Activated effector memory CD4-positive, alpha-beta T cell treated with Interleukin-2 at 50 U/mL for 16 hours (primary cell): ENCODE data around the gene KLK6.
A peak's percentile ranks its signal among the peaks of the same experiment; 100 is the strongest.

Experiments used
- DNase-seq: peaks from one replicate; pipeline ENCODE4 v3.0.0-alpha.2; 2020

The KLK6 gene

DNA sequence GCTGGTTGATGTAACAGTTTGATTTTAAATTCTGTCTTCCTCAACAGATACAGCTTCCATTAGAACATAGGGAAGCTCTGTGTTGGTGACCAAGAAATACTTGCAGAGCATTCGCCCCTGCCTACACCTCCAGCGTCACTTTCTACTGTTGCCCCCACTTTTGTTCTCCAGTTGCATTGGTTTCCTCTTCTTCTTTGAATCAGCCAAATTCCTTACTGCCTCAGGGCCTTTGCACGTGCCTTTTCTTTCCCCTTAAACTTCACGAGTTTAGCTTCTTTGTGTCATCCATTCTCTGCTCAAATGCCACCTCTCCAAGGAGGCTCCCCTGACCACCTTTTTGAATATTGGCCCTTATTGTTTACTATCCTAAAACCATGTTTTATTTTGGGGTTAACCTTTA is 22.3 kb downstream of the KLK6 start:
- DNase-seq: no peak

- DNase-seq: no peak
Measured at GRCh38 chr19:50944795-50945194, 24.6 kb downstream of the KLK6 start.

GRCh38 chr19:50943074-50943828 is 26.1 kb downstream of the KLK6 start:
- DNase-seq: no peak

DNA sequence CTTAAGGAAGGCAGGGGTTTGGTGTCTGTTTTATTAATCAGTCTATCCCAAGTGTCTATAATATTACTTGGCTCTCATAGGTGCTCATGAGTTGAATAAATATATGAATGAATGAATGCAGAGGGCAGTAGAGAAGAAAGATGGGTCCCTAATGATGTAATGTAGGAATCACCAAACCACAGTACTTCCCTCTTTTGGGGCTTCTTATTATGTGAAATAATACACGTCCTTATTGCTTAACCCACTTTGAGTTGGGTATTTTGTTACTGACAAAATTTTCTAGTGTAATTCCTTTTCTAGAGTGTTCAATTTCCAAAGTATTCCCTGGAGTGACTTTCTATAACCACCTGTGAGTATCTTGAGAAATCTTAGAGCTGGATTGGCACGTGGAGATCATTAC is 29.8 kb downstream of the KLK6 start:
- no peak for DNase-seq

GRCh38 chr19:50933640-50934039 is 35.8 kb downstream of the KLK6 start:
- no peak for DNase-seq

- DNase-seq: no peak
Measured at GRCh38 chr19:50932690-50933083, 36.7 kb downstream of the KLK6 start.

DNA sequence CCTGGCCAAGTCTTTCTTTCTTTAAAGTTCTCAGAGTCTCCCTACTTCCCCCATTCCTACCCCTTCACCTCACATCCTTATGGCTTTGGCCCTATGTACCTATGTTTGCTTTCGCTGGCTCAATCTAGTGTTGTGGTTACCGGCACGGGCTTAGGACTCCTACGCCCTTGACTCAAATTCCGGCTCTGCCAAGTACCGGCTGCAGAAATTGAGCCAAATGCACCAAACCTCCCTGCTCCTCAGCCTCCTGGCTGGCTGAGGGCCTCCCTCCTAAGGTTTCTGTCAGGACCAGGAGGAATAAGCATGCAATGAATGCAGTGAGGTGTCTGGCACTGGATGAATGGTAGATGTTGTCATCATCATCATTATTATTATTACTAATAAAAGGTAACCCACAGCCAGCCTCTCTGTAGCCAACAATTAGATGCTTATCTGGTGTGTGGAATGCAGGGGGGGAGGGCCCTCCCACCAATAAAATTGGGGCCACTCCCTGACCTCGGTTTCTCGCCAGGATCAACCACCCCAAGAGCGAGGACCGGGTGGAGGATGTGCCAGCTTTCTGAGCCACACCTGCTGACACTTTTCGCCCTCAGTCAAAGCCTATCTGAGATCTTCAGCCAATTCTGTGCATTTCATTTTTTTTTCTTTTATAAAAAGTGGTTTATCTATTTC is 37.2 kb downstream of the KLK6 start:
- DNase-seq: no peak

GRCh38 chr19:50931023-50931422 is 38.4 kb downstream of the KLK6 start:
- no peak for DNase-seq

- DNase-seq: no peak
Measured at GRCh38 chr19:50928831-50929230, 40.6 kb downstream of the KLK6 start.

- no peak for DNase-seq
Measured at GRCh38 chr19:50926144-50926543, 43.2 kb downstream of the KLK6 start.

- no peak for DNase-seq
Measured at GRCh38 chr19:50925734-50926133, 43.7 kb downstream of the KLK6 start.

- no peak for DNase-seq
Measured at GRCh38 chr19:50924586-50924985, 44.8 kb downstream of the KLK6 start.

DNA sequence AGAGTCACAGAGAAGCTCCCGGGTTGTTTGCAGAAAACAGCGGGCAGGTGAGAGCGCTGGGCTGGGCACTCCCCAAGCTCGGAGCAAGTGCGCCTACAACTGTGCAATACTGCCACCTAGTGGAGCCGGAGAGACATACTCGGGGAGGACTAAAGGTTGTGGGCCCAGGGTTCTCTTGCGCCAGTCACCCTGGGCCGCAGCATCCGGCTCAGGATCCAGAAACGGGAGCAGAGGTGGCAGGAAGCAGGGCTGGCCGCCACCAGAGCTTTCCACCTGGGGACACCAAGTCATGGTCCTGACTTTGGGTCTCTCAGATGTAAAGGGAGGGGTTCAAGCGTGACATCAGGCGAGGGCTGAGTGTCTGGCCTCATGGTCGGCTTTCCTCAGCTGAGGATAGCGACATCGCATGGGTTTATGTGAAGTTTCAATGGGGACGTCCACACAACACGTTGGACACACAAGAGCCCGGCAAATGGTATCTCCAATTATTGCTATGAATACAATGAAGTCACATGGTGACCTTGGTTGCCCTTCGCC is 47.0 kb downstream of the KLK6 start:
- peak; percentile 49 for DNase-seq

- DNase-seq: no peak
Measured at GRCh38 chr19:50921426-50922316, 47.7 kb downstream of the KLK6 start.

DNA sequence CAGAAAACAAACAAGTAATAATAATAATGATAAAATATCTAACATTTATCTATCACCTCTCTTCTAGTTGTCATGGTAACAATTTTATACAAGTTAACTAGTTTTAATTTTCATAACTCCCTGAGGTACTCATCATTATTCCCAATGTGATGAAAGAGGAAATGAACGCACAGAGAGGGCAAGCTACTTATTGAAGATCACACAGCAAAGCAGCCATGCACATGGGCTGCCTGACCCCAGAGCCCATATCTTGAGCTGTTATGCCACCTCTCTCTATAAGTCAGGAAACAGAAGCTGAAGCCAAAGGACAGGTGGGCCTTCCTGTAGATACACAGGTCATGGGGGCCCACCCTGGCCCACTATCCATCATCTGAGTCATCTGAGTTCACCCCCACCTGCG is 53.3 kb downstream of the KLK6 start:
- DNase-seq: no peak

- DNase-seq: no peak
Measured at GRCh38 chr19:50912727-50913716, 56.4 kb downstream of the KLK6 start.

DNA sequence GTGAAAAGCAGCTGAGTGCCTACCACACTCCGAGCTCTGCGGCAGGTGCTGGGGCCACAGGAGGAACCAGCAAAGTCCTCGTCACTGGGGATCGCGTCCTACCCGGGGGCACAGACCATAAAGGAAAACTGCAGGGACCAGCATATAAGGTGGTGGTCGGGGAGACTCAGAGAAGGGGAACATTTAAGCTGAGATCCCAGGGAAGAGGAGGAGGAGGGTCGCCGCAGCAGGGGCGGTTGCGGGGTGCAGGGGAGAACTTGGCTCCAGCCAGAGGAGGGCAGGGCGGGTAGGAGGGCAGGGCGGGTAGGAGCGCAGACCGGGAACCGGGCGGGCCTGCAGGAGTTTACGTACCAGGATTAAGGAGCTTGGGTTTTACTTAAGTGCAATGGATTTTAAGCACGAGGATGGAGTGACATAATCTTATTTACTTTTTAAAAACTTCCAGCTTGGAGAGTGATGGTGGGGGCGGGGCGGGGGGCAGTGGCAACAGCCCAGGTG is 57.2 kb downstream of the KLK6 start:
- no peak for DNase-seq

GRCh38 chr19:50911206-50912101 is 57.9 kb downstream of the KLK6 start, which contains the start of gene KLK4:
TSS of gene KLK4 (minus strand) at chr19:50911395. CDS start at chr19:50910738, 657 bp downstream.
- DNase-seq: no peak

DNA sequence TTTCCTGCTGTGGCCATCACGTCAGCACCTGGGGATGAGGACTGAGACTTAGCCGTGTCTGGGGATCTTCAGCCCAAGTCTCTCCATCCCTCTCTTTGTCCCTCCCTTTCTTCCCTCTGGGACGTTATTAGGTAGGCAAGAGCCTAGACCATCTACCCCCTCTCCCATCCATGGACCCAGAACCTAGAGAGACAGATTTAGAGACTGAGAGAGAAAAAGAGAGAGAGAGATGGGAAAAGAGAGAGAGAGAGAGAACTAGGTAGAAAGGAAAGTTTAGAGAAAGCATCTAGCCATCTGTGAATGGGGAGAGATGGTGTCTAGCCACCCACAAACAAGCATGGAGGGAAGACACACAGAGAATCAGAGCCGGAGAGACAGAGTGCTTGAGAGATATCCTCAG is 58.7 kb downstream of the KLK6 start:
- DNase-seq: no peak

- DNase-seq: no peak
Measured at GRCh38 chr19:50909240-50910070, 59.9 kb downstream of the KLK6 start.
